IPS-NIHi7 (cell line): ENCODE results near the gene TBC1D10A.

Experiments used
- DNase-seq: peaks from one replicate; pipeline ENCODE4 v3.0.0; 2012; ENCODE audit warnings: mixed read lengths; ENCODE audit errors: extremely low spot score

The TBC1D10A gene

GRCh38 chr22:30286331-30286730 lies 40.4 kb downstream of the TBC1D10A start:
- DNase-seq, result no peak

- DNase-seq, result no peak
Measured at GRCh38 chr22:30285846-30286200, 40.9 kb downstream of the TBC1D10A start.

GRCh38 chr22:30285176-30285845 lies 41.4 kb downstream of the TBC1D10A start:
- DNase-seq, result no peak

- DNase-seq, result no peak
Measured at GRCh38 chr22:30284666-30285065, 42.1 kb downstream of the TBC1D10A start.

- DNase-seq, result no peak
Measured at GRCh38 chr22:30284172-30284571, 42.6 kb downstream of the TBC1D10A start.

GRCh38 chr22:30283342-30283741 lies 43.4 kb downstream of the TBC1D10A start:
- DNase-seq, result no peak

- DNase-seq, result no peak
Measured at GRCh38 chr22:30282616-30283046, 44.1 kb downstream of the TBC1D10A start.

- no peak for DNase-seq
Measured at GRCh38 chr22:30280505-30280904, 46.2 kb downstream of the TBC1D10A start.

- no peak for DNase-seq
Measured at GRCh38 chr22:30279932-30280331, 46.8 kb downstream of the TBC1D10A start.

GRCh38 chr22:30279046-30279788 lies 47.5 kb downstream of the TBC1D10A start:
- DNase-seq, result no peak

GRCh38 chr22:30277547-30278344 lies 49.0 kb downstream of the TBC1D10A start:
- DNase-seq, result no peak

- DNase-seq, result no peak
Measured at GRCh38 chr22:30276039-30276438, 50.7 kb downstream of the TBC1D10A start.

GRCh38 chr22:30275625-30276024 lies 51.1 kb downstream of the TBC1D10A start:
- DNase-seq, result no peak

GRCh38 chr22:30274437-30274812 lies 52.3 kb downstream of the TBC1D10A start:
- DNase-seq, result no peak

- no peak for DNase-seq
Measured at GRCh38 chr22:30273711-30274436, 52.9 kb downstream of the TBC1D10A start.

GRCh38 chr22:30272781-30273601 lies 53.8 kb downstream of the TBC1D10A start:
- no peak for DNase-seq

GRCh38 chr22:30270832-30271231 lies 55.9 kb downstream of the TBC1D10A start:
- no peak for DNase-seq

GRCh38 chr22:30268331-30268730 lies 58.4 kb downstream of the TBC1D10A start:
- DNase-seq, result no peak

GRCh38 chr22:30267382-30268302 lies 59.1 kb downstream of the TBC1D10A start:
- no peak for DNase-seq
